ENCODE measurements around the gene KREMEN2.

KREMEN2 gene

DNA sequence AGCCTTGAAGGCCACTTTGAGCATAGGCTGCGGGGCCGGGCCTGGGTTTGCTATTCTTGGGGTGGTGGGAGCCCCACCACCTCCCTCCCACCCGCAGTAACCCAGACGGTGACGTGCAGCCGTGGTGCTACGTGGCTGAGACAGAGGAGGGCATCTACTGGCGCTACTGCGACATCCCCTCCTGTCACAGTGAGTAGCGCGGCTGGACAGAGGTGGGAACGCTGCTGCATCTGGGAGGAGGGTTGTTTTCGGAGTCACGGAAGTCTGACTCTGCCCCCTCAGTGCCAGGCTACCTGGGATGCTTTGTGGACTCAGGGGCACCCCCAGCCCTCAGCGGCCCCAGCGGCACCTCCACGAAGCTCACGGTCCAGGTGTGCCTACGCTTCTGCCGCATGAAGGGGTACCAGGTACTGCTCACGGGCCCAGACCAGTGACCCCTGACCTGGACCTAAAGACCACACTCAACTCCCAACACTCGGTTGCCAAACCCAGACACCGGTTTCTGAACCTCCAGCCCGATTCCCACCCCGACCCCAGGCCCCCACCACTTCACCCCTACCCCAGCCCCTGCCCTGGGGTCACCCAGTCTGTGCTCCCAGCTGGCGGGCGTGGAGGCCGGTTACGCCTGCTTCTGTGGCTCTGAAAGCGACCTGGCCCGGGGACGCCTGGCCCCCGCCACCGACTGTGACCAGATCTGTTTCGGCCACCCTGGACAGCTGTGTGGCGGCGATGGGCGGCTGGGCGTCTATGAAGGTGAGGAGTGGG, 2.1 kb downstream of the KREMEN2 start:
- no peak for DNase-seq (ENCODE audit: low read depth)
- TF ChIP-seq, protein P1, sequence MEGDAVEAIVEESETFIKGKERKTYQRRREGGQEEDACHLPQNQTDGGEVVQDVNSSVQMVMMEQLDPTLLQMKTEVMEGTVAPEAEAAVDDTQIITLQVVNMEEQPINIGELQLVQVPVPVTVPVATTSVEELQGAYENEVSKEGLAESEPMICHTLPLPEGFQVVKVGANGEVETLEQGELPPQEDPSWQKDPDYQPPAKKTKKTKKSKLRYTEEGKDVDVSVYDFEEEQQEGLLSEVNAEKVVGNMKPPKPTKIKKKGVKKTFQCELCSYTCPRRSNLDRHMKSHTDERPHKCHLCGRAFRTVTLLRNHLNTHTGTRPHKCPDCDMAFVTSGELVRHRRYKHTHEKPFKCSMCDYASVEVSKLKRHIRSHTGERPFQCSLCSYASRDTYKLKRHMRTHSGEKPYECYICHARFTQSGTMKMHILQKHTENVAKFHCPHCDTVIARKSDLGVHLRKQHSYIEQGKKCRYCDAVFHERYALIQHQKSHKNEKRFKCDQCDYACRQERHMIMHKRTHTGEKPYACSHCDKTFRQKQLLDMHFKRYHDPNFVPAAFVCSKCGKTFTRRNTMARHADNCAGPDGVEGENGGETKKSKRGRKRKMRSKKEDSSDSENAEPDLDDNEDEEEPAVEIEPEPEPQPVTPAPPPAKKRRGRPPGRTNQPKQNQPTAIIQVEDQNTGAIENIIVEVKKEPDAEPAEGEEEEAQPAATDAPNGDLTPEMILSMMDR (IDR thresholded peaks at IDR 0.05; ENCODE audit: low read length, missing control alignments) = no peak
- no peak overlapping the region for H3K4me3 ChIP-seq (replicated peaks; ENCODE audit: low read depth, low read length)

DNA sequence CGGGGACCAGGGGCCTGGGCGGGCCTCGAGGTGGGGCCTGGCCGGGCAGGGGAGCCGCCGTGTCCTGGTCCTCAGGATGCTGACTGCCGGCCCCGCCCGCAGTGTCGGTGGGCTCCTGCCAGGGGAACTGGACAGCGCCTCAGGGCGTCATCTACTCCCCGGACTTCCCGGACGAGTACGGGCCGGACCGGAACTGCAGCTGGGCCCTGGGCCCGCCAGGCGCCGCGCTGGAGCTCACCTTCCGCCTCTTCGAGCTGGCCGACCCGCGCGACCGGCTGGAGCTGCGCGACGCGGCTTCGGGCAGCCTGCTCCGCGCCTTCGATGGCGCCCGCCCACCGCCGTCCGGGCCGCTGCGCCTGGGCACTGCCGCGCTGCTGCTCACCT, 2.7 kb downstream of the KREMEN2 start:
- TF ChIP-seq, protein P1 (IDR thresholded peaks at IDR 0.05; ENCODE audit: low read length, missing control alignments) = no peak
- no peak overlapping the region for H3K4me3 ChIP-seq (replicated peaks; ENCODE audit: low read depth, low read length)
- DNase-seq (ENCODE audit: low read depth) = no peak

DNA sequence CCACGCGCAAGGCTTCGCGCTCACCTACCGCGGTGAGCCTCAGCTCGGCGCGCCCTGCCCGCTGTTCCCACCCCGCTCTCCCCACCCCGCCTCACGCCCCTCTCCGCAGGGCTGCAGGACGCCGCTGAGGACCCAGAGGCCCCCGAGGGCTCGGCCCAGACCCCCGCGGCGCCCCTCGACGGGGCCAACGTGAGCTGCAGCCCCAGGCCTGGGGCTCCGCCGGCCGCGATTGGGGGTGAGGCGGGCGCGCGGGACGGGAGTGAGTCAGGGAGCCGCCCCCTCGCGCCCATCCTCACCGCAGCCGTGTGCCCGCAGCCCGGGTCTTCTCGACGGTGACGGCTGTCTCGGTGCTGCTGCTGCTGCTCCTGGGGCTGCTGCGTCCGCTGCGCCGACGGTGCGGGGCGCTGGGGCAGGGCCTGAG, 3.1 kb downstream of the KREMEN2 start:
- DNase-seq (ENCODE audit: low read depth) = no peak
- H3K4me3 ChIP-seq (replicated peaks; ENCODE audit: low read depth, low read length) = no peak overlapping the region
- TF ChIP-seq, protein P1 (IDR thresholded peaks at IDR 0.05; ENCODE audit: low read length, missing control alignments) = no peak

DNA sequence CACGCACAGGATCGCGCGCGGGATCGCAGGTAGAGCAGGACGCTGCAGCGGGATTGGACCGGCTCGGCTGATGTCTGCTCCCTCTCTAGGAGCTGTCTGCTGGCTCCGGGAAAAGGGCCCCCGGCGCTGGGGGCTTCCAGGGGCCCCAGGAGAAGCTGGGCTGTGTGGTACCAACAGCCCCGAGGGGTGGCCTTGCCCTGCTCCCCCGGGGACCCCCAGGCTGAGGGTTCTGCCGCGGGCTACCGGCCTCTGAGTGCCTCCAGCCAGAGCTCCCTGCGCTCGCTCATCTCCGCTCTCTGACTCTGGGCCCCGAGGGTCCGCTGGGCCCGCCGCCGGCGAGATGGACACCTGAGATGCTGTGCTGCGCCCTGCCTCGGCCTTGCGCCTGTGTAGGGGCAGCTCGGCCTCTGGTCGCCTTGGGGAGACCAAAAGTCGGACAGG, 3.7 kb downstream of the KREMEN2 start:
- TF ChIP-seq, protein P1 (IDR thresholded peaks at IDR 0.05; ENCODE audit: low read length, missing control alignments) = no peak
- no peak overlapping the region for H3K4me3 ChIP-seq (replicated peaks; ENCODE audit: low read depth, low read length)

DNA sequence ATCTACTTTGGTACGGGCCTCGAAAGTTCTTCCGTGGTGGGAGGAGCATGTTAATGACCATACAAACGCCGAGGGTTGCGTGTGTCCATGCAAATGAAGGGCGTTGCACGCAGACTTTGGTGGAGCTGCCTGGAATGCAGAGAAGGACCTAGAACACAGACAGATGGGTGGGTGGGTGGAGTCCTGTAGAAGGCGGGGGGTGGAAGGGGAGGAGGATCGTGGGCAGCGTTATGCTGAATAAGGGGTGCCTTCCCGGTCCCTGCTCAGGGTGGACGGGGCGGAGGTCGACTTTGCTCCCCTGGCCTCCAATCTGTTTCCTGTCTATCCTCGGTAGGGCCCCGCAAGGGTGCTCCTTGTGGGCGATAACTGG, 4.3 kb downstream of the KREMEN2 start:
- DNase-seq (ENCODE audit: low read depth) = no peak
- TF ChIP-seq, protein P1 (IDR thresholded peaks at IDR 0.05; ENCODE audit: low read length, missing control alignments) = no peak
- peak overlapping the region; percentile 55 for H3K4me3 ChIP-seq (replicated peaks; ENCODE audit: low read depth, low read length)

More for the DNA sequence above, 3.7 kb downstream of the KREMEN2 start:
- DNase-seq (ENCODE audit: low read depth) = no peak

DNA sequence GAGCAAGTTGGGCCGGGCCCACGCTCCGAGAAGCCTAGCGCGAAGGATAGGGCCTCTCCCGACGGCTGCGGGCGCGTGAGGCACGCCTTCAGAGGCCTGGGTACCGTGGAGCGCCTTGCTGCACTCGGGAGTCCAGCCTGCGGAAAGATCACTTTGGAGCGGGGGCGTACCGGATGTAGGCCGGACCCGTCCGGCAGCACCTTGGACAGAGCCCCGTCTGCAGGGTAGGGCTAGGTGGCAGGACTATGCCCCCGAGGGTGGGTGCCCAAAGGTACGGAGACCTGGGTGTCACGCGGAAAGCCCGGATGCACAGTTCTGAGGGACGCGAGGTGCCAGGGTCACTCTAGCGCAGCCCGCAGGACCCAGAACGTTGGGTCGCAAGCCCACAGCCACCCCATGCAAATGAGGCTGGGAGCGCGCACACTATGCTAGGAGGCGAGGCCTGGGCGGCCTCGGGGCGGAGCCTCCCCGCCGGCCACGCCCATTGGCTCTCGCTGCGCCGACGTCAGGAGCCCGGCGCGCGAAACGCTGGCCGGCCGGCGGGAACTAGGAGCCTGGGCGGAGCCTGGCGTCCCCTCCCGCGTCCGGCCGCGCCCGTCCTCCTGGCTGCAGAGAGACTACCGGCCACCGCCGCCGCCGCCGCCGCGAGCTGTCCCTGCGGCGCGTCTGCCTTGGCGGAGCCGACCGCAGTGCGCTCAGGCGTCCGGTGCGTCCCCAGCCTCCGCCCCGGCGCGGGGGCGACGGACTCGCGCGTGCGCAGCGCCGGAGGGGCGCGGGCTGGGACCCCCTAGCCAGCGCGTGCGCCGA, 4.9 kb downstream of the KREMEN2 start, which contains the start of gene PAQR4:
Gene PAQR4, plus strand, starts transcription at position 611 of the 807 bp plus-strand sequence. CDS start 327 bp downstream, outside the sequence.
- peak; percentile 86 for DNase-seq (ENCODE audit: low read depth)
- TF ChIP-seq, protein P1 (IDR thresholded peaks at IDR 0.05; ENCODE audit: low read length, missing control alignments) = no peak
- H3K4me3 ChIP-seq (replicated peaks; ENCODE audit: low read depth, low read length) = peak within 1 kb of the TSS; percentile 55

Measured in fibroblast of pulmonary artery (primary cell).